ENCODE results near the gene TES. TPM values are rescaled to one million over a fixed set of nuclear protein-coding genes. Genes with fewer than 3 reads are reported as not detected.
"Not testable (repeated sequence)": the region's sequence is repeated elsewhere in the genome, so short reads cannot be mapped to it uniquely, and the experiment has no call there.

Gene TES
- total RNA-seq, 2 donors from 2014 or later: 46.6 to 96.6 TPM

DNA sequence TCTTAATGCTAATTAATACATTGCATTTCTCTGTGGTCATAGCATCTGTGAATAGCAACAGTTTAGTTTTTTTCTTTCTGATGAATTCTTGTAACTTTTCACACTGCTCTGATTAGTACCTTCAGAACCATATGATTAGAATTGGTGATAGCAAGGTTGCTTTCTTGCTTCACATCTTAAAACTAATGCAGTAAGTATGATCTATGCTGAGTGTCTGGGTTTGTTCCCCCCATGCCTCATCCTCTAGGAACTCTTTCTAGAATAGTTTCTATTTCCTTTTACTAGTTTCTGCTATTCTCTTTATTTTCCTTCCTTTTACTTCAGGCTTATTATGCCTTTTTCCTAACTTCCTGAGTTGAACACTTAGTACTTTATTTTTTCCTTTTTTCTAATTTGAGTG, 32.4 kb downstream of the TES start:
- Histone ChIP-seq H3K27ac (no peak overlapping the region), H3K36me3 (no peaks in the 10 kb centered on the region), H3K27me3 (replicated peaks; ENCODE audit: insufficient read depth) (no peaks in the 10 kb centered on the region), H3K4me1 (replicated peaks) (no peaks in the 10 kb centered on the region), H3K4me3 (no peak overlapping the region), H3K9me3 (no peaks in the 10 kb centered on the region)
- intact Hi-C loops (cut with DNase I): no loop called here
- no peak for DNase-seq (ENCODE audit: low spot score)
- TF ChIP-seq POLR2A (IDR thresholded peaks at IDR 0.05) (no peak), POLR2AphosphoS5 (IDR thresholded peaks at IDR 0.05) (no peak)
- TF ChIP-seq, protein P1, sequence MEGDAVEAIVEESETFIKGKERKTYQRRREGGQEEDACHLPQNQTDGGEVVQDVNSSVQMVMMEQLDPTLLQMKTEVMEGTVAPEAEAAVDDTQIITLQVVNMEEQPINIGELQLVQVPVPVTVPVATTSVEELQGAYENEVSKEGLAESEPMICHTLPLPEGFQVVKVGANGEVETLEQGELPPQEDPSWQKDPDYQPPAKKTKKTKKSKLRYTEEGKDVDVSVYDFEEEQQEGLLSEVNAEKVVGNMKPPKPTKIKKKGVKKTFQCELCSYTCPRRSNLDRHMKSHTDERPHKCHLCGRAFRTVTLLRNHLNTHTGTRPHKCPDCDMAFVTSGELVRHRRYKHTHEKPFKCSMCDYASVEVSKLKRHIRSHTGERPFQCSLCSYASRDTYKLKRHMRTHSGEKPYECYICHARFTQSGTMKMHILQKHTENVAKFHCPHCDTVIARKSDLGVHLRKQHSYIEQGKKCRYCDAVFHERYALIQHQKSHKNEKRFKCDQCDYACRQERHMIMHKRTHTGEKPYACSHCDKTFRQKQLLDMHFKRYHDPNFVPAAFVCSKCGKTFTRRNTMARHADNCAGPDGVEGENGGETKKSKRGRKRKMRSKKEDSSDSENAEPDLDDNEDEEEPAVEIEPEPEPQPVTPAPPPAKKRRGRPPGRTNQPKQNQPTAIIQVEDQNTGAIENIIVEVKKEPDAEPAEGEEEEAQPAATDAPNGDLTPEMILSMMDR (IDR thresholded peaks at IDR 0.05): no peak

DNA sequence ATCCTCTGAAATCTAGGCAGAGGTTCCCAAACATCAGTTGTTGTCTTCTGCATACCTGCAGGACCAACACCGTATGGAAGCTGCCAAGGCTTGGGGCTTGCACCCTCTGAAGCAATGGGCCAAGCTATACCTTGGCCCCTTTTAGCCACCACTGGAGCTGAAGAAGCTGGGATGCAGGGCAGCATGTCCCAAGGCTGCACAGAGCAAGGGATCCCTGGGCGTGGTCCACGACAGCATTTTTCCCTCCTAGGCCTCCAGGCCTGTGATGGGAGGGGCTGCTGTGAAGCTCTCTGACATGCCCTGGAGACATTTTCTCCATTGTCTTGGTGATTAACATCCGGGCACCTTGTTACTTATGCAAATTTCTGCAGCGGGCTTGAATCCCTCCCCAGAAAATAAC, 34.5 kb downstream of the TES start:
- H3K9me3 ChIP-seq; H3K27me3 ChIP-seq (replicated peaks; ENCODE audit: insufficient read depth); DNase-seq (ENCODE audit: low spot score); H3K36me3 ChIP-seq; H3K27ac ChIP-seq; H3K4me3 ChIP-seq; H3K4me1 ChIP-seq (replicated peaks); intact Hi-C loops (cut with DNase I): not testable (repeated sequence)
- over 99% methylated on average over 5 of the region's 5 CpGs for WGBS

DNA sequence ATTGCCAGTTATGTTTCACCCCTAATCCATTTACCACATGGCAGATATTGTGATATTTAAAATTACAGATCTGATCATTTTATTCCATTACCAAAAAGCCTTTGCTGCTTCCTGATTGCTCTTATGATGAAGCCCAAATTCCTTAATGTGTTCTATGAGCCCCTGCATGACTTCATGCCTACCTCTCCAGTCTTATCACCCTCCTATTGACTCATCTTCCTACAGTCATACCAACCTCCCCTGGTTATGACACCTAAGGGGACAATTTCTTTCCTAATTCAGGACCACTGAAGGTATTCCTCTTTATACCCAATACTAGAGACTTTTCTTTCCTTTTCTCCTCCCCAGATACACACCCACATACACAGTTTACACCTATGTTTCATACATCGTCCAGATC, 36.0 kb downstream of the TES start:
- Histone ChIP-seq H3K27me3 (replicated peaks; ENCODE audit: insufficient read depth) (no peaks in the 10 kb centered on the region), H3K4me3 (no peak overlapping the region), H3K9me3 (no peaks in the 10 kb centered on the region), H3K4me1 (replicated peaks) (no peaks in the 10 kb centered on the region), H3K27ac (no peak overlapping the region), H3K36me3 (no peaks in the 10 kb centered on the region)
- 88% methylated on average over 1 of the region's 1 CpG for WGBS
- intact Hi-C loops (cut with DNase I): no loop called here
- no peak for DNase-seq (ENCODE audit: low spot score)
- TF ChIP-seq POLR2A (IDR thresholded peaks at IDR 0.05): no peak
- TF ChIP-seq, protein P1 (IDR thresholded peaks at IDR 0.05): no peak
- no peak for TF ChIP-seq POLR2AphosphoS5 (IDR thresholded peaks at IDR 0.05)

DNA sequence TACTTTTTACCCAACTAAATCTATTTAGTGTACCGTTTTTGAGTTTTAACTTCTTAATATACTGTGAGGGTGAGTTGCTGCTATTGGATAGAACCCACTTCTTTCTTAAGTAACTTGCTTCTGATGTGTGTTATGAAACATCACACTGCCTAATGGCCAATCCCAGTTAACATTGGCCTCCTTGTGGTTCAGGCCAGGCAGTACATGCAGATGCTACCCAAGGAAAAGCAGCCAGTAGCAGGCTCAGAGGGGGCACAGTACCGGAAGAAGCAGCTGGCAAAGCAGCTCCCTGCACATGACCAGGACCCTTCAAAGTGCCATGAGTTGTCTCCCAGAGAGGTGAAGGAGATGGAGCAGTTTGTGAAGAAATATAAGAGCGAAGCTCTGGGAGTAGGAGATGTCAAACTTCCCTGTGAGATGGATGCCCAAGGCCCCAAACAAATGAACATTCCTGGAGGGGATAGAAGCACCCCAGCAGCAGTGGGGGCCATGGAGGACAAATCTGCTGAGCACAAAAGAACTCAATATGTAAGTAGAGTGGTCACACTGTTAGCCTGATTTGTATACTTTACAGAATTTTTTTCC, 39.7 kb downstream of the TES start:
- WGBS: 71% methylated on average over 3 of the region's 3 CpGs
- DNase-seq (ENCODE audit: low spot score): no peak
- no peaks in the 10 kb centered on the region for H3K9me3 ChIP-seq
- no peaks in the 10 kb centered on the region for H3K27me3 ChIP-seq (replicated peaks; ENCODE audit: insufficient read depth)
- no peak for TF ChIP-seq POLR2AphosphoS5 (IDR thresholded peaks at IDR 0.05)
- TF ChIP-seq POLR2A (IDR thresholded peaks at IDR 0.05): no peak
- TF ChIP-seq, protein P1 (IDR thresholded peaks at IDR 0.05): no peak
- no peak overlapping the region for H3K4me3 ChIP-seq
- H3K4me1 ChIP-seq (replicated peaks): no peaks in the 10 kb centered on the region
- intact Hi-C loops (cut with DNase I): no loop called here
- H3K27ac ChIP-seq: no peak overlapping the region
- H3K36me3 ChIP-seq: no peaks in the 10 kb centered on the region

DNA sequence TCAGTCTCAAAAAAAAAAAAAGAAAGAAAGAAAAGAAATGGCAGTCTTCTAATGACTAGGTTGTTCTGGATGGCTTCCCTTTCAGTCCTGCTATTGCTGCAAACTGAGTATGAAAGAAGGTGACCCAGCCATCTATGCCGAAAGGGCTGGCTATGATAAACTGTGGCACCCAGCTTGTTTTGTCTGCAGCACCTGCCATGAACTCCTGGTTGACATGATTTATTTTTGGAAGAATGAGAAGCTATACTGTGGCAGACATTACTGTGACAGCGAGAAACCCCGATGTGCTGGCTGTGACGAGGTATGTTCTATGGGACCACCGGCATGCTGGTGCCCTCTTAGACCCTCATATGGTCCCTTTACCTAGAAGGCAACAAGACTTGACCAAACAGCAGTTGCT, 41.3 kb downstream of the TES start:
- no peaks in the 10 kb centered on the region for H3K36me3 ChIP-seq
- DNase-seq (ENCODE audit: low spot score): no peak
- no peak overlapping the region for H3K4me3 ChIP-seq
- H3K27ac ChIP-seq: no peak overlapping the region
- no peaks in the 10 kb centered on the region for H3K27me3 ChIP-seq (replicated peaks; ENCODE audit: insufficient read depth)
- WGBS: 95% methylated on average over 5 of the region's 5 CpGs
- no peaks in the 10 kb centered on the region for H3K9me3 ChIP-seq
- intact Hi-C loops (cut with DNase I): no loop called here
- no peak for TF ChIP-seq POLR2AphosphoS5 (IDR thresholded peaks at IDR 0.05)
- TF ChIP-seq, protein P1 (IDR thresholded peaks at IDR 0.05): no peak
- TF ChIP-seq POLR2A (IDR thresholded peaks at IDR 0.05): no peak
- no peaks in the 10 kb centered on the region for H3K4me1 ChIP-seq (replicated peaks)
